Transverse colon (tissue), 4 donors: ENCODE data around the gene ZBTB8B.

ENCODE experiments used
- CTCF ChIP-seq, 5 experiments: fragments of 200-600 bp in 3 of 5; fragments of 450-650 bp in 2 of 5; sonication (generic) in 3 of 5; IDR thresholded peaks; 1 replicate in 2 of 5; 2 replicates in 3 of 5; pipeline ENCODE4 v1.5.1; 2016 to 2017; ENCODE audit warnings: antibody characterized with exemption in 5 of 5, inconsistent platforms in 3 of 5, mild to moderate bottlenecking in 2 of 5, moderate library complexity in 1 of 5
- EP300 ChIP-seq: sonication (generic); formaldehyde crosslinking; IDR thresholded peaks from one replicate; pipeline ENCODE4 v1.6.1; 2017; ENCODE audit warnings: antibody characterized with exemption, low read depth
- POLR2A ChIP-seq: fragments of 450-650 bp; IDR thresholded peaks from one replicate; pipeline ENCODE4 v1.6.1; 2016; ENCODE audit warnings: antibody characterized with exemption, mild to moderate bottlenecking, moderate library complexity
- POLR2AphosphoS5 ChIP-seq, 3 donors: sonication (generic); formaldehyde crosslinking; IDR thresholded peaks; one replicate each; pipeline ENCODE4 v1.6.1; 2016; ENCODE audit warnings: antibody characterized with exemption in 3 of 3

GRCh38 chr1:32426489-32427255 is 38.2 kb upstream of the ZBTB8B start:
- no peak for TF ChIP-seq CTCF (IDR thresholded peaks at IDR 0.05)
- TF ChIP-seq POLR2A = no peak
- TF ChIP-seq POLR2AphosphoS5 (IDR thresholded peaks at IDR 0.05) = no peak
- no peak for TF ChIP-seq EP300
